HG02885 (cell line): ENCODE data around the gene DDX19B.
"Not testable (repeated sequence)": the region's sequence is repeated elsewhere in the genome, so short reads cannot be mapped to it uniquely, and the experiment has no call there.

ENCODE experiments used
- ATAC-seq: cut with Tn5 transposase; IDR thresholded peaks from one replicate; pipeline ENCODE4 v1.9.1; 2021; ENCODE audit warnings: mild to moderate bottlenecking; ENCODE audit not compliant: unreplicated experiment, poor library complexity

The DDX19B gene

DNA sequence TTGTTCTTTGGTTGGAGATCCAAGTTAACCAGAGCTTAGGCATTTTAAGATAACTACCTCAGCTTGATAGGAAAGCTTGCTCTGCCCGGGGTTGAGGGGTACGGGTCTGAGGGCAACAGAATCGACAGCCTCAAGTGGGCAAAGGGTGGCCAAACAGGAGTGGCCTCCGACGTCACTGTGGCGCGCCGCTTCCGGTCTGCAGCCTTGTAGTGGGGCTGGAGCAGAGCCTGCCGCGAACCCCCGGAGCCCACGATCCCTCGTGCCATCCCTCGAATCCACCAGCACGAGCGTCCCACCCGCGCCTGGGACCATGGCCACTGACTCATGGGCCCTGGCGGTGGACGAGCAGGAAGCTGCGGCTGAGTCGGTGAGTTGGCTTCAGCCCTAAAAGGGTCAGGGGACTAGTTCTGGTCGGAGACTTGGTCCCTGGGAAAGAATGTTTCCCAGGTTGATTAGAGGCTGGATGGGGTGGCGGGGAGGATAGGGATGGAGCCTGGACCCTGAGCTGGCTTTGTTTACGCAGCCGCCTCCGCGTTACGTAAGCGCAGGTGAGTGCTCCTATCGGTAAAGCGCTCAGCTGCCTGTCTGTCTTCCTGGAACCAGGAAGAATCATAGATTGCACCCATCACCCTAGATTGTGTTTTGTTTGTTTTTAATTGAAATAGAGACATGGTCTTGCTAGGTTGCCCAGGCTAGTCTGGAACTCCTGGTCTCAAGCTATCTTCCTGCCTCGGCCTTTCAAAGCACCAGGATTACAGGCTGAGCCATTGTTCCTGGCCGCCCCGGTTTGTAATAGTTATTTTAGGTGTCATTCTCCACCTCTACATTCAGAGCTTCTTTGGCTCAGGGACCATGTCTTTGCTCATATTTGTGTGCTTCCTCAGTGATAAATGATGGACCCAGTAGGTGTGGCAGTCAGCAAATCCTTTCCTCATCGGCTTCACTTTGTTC, at the start of gene DDX19B:
Gene DDX19B, plus strand, starts transcription at position 199 of the 951 bp plus-strand sequence. Its CDS starts 112 bp downstream, at position 311.
- peak; percentile 81 for ATAC-seq

DNA sequence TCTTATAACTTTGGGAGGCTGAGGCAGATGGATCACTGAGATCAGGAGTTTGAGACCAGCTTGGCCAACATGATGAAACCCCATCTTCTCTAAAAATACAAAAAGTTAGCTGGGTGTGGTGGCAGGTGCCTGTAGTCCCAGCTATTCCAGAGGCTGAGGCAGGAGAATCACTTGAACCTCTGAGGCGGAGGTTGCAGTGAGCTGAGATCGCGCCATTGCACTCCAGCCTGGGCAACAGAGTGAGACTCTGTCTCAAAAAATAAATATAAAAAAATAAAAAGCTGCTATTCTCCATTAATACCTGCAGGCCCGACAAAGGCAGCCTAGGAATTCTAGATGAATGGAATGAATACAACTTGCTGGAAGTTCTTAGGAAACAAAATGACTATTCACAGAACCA, 49.3 kb upstream of the DDX19B start:
- ATAC-seq, result not testable (repeated sequence)

DNA sequence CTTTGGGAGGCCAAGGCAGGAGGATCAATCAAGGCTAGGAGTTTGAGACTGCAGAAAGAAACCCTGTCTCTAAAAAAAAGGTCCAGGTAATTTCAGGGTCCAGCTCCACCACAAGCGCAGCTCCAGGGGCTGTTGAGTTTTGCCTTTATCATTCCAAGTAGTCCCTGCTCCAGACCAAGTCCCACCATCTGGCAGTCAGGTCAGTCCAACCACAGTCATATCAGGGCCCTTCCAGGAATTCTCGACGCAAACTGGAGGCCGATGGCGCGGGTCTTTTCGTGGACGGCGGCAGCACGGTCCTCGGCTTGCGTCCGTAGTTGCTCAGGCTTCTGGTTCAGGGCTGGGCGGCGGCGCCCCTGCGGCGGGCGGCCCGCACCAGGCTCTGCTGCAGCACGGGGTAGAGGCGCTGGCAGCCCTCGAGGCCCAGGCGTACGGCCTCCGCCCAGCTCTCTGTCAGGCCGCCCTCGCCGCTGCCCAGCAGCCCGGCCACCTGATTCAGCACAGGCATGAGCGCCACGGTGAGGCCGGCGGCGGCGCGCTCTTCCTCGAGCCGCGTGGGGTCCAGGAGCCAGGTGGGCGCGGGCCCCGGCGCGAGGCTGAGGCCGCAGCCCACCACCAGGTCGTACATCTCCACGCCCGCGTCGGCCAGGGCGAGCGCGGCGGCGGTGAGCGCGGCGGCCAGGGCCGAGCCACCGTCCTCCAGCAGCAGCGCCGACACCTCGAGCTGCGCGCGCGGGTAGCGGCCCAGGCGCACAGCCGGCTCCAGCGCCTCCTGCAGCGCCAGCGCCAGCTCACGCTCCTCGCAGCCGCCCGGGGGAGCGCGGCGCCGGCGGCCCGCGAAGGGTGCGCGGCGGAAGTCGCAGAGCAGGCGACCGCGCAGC, 48.0 kb upstream of the DDX19B start:
- ATAC-seq, result peak; percentile 42

DNA sequence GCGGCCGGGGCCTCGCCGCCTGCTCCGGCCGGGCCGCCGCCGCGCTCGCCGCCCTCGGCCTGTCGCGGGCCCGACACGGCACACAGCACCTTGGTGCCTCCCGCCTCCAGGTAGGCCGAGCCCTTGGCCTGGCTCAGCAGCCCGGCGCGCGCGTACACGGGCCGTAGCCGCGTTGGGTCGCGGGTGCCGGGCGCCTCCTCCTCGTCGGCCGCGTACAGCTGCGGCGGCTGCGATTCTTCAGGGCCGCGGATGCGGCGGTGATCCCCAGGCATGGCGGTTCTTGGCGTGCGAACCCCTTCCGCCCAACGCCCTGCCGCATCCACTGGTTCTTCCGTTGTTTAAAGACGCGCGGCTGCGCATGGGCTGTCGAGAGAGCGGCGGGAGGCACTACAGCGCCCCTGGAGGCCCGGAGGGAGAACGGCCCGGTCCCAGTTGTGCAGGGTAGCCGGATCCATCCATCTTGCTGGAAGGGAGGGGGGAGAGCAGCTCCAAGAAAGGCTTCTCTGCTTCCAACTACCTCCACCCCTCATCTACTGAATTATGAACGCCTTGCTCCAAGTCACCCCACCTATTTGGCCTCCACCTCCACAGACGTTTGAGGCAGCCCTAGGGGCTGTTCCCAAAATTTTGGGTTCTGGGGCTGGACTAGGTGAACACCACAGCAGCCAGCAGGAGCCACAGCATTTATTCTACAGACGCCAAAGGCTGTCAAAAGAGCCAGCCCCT, 47.2 kb upstream of the DDX19B start, which contains the start of gene EXOSC6:
Gene EXOSC6, minus strand, starts transcription at position 312 of the 726 bp plus-strand sequence. Its CDS starts 40 bp downstream, at position 272.
- peak; percentile 90 for ATAC-seq

DNA sequence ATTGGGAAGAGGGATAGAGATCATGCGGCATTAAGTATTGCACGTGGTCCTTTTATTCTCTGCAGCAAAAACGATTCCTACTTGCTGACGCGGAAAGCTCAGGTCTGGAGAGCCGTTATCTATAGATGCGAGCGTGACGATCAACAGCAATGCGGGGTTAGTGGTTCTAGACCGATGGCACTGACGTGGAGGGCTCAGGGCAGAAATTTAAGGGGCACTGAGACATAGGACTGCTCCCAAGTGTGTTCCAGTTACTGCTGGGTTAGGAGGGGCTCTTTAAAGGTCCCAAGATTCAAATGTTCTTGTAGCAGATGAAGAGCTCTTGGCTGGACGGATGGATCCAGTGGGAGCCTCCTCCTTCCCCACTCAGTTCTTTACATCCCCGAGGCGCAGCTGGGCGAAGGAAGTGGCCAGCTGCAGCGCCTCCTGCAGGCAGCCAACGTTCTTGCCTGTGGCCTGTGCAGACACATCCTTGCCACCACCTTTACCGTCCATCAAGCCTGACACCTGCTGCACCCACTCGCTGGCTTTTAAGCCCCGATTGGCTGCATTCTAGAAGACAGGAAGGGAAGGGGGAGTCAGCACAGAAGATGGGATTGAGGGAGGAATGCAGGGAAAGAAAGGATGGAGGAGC, 46.5 kb upstream of the DDX19B start:
- no peak for ATAC-seq

DNA sequence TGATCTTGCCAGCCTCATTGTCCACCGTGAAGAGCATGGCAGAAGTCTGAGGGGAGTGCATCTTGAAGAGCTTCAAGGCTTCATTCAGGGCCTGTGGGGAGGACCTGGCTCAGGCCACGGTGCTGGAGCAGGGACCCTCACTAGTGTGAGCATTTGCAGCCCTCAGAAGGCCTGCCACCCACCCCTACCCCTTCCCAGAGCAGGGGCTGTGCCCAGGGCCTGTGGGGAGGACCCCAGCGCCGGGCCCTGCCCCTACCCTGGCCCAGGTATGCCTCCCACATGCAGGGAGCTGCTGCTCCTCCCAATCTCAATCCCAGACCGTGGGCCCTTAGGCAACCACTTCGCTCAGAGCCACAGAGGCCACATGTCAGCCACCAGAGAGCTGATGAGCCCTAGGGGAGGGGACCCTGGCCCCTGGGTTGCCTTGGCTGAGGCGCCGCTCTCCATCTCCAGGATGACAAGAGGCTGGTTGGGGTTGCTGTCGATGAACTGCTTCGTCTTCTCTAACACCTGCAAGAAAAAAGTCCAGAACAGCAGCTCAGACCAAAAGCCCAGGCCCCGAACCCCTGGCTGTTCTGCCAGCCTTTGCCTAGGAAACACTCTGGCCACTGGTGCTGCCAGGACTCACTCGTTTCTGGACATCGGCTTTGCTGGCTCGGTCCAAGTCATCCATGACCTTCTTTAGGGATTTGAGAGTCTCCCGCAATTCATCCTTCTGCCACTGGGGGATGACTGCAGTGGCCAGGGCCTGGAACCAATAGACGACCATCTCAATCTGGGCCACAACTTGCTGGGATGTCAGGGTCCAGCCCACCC, 45.5 kb upstream of the DDX19B start:
- no peak for ATAC-seq

DNA sequence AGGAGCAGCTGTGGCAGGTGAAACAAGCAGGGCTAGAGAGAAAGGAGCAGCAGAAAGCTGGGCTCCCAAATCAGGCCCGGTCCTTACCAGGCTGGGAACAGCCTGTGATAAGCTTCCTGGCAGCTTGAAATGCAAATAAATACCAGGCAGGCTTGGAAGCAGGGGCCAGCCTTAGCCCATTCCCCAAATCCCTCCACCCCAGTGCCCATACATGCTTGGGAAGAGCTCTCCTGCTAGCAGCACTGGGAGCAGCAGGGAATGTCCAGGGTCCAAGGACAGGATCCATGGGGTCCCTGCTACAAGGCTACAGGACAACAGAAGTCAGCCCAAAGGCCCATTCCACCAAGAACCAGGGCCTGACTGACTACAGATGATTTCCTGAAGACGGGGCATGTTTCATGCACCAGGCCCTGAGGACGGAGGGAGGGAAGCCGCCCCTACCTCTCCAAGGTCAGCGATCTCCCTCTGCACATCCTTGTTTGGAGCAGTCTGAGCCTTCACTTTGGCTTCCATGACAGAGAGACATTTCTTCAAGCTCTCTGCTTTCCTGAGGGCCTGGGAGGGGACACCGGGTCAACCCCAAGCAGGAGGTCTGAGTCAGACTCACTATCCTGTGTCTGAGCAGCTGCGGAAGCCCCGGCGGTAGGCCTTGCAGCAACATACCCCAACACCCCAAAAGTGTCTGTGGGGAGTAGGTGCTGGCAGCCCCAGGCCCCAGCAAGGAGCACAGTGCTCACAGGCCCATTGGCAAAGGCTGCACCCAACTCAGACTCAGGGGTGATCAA, 44.6 kb upstream of the DDX19B start:
- ATAC-seq, result no peak

DNA sequence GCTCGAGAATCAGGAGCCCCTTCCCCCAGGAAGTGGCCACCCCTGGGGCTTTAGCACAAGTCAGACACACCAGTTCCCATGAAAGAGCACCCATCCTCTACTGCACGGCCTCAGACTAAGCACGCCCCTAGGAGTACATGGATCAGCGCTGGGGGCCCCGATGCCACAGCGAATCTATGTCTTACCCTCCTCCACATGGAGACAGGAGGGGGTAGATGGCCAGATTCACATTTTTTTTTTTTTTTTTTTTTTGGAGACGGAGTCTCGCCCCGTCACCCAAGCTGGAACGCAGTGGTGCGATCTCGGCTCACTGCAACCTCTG, 44.1 kb upstream of the DDX19B start:
- ATAC-seq, result no peak

DNA sequence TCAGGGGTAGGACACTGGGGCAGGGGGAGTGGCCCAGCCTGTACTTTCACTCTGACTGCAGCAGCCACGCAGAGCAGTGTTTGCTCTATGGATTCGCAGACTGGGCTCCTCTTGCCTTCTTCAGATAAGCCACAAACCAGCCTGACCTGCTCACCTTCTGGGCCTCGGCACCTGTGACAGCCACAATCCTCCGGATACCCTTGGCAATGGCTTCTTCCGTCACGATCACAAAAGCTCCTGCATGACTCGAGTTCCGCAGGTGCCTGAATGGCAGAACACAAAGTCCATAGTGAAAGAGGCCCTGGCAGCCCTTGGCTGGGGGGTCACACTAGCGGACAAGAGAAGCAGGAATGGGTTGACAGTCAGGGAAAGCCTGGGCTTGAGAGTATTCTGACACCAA, 43.4 kb upstream of the DDX19B start:
- no peak for ATAC-seq

DNA sequence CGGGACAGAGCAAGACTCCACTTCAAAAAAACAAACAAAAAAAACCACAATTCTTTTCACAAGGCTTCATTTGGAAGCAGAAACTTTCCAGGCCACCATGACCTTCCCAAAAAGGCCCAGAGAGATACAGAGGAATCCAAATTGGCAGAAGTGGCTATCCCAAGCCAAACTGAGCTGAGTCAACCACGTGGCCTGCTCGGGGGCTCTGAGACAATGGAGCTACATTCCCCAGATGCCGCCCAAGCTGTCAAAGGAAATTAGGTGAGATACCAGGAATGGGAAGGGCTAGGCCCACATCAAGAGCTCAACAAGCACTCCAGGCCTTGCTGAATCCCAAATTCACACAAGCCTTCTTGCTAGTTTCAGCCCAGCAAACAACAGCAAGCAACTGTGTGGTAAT, 41.6 kb upstream of the DDX19B start:
- ATAC-seq, result no peak

DNA sequence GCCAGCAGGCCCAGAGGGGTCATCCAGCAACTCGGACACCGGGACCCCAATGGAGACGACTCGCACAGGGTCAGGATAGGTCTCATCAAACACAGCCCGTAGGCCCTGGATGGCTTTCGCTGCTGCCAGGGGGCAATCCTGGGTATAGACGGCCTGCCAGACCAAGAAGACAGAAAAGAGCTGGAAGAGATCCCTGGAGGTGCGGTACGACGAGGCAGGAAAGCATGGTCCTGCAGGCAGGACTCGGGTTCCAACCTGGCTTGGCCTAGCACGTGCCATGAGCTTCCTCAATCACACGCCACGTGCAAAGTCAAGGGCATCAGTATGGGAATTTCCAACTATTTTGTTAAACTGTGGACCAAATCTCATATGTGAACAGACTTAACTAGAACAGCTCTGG, 40.9 kb upstream of the DDX19B start:
- ATAC-seq, result no peak

DNA sequence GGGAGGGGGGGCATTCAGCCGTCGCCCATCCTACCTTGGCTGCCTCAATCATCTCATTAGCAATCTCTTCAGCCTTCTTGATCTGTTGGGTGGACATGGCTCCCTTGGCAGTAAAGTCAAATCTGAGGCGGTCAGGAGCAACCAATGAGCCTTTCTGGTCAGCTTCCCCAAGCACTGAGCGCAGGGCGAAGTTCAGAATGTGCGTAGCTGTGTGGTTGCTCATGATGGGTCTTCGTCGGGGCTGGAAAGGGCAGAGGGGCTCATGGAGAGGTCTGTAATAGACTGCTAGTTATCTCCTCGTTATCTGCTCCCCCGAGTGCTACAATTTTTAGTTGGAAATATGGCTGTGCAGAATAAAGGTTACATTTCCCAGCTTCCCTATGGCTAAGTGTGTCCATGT, 40.0 kb upstream of the DDX19B start:
- ATAC-seq, result no peak

DNA sequence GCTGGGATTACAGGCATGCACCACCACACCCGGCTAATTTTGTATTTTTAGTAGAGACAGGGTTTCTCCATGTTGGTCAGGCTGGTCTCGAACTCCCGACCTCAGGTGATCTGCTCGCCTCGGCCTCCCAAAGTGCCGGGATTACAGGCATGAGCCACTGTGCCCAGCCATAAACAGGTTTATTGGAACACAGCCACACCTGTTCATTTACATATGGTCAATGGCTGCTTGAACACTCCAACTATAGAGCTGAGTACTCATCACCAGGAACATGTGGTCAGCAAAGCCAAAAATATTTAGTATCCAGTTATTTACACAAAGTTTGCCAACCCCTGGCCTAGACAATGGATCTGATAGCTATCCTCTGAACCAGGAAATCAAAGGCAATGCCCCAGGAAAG, 39.1 kb upstream of the DDX19B start:
- not testable (repeated sequence) for ATAC-seq

DNA sequence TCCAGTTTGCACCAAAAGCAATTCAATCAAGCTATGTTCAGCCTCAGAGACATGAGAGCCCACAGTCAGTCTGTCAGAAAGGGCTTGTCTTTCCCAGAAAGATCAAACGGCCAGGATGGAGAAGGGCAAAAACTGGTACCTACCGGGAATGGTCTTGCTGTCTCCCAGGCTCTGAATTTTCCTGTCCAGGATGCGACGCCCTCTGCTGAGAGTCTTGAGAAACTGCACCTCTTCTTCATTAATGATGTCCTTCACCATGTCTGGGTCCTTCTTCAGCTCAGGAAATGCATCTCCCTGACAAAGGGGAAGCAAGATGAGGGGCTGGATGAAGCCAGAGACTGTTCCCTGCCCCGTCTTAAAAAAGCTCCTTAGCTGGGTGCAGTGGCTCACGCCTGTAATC, 31.5 kb upstream of the DDX19B start:
- ATAC-seq, result no peak

DNA sequence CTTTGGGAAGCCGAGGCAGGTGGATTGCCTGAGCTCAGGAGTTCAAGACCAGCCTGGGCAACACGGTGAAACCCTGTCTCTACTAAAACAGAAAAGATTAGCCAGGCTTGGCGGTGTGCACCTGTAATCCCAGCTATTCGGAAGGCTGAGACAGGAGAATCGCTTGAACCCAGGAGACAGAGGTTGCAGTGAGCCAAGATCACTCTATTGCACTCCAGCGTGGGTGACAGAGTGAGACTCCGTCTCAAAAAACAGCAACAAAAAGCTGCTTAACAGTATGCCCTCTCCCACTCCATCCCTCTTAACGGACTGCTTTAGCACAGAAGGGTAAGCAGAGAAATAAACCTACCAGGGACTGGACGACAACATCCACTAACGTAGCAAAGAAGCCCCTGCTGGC, 31.1 kb upstream of the DDX19B start:
- ATAC-seq, result not testable (repeated sequence)

DNA sequence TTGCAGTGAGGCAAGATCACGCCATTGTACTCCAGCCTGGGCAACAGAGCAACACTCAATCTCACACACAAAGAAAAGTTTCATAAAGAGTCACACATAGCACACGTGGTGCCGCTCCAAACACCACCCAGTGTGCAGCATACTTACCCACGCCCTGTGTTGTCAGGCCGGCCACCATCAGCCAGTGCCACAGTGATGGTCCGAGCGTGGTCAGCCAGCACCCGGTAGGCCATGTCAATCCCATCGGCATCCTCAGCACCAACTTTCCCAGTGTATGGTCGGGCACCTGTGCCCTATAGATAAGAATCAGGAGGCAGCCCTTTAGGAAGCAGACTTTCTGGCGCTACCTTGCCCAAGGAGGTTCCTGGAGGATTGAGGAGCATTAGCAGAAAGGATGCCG, 29.5 kb upstream of the DDX19B start:
- ATAC-seq, result no peak

DNA sequence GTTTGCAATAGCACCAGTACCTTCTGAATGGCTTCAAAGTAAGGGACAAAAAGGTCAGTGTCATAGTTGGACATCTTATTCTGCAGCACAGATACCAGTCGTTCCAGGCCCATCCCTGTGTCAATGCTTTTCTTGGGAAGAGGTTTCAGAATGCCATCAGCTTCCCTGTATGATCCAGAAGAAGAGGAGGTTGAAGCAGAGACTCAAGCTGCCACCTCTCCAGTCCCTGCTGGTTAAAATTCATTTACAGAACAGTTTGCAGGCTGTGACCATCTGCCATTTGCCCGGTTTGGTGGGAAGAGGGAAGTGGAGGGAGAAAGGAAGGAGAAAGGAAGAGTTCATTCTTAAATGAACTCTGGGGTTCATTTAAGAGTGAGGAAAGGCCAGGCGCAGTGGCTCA, 28.8 kb upstream of the DDX19B start:
- ATAC-seq, result no peak

DNA sequence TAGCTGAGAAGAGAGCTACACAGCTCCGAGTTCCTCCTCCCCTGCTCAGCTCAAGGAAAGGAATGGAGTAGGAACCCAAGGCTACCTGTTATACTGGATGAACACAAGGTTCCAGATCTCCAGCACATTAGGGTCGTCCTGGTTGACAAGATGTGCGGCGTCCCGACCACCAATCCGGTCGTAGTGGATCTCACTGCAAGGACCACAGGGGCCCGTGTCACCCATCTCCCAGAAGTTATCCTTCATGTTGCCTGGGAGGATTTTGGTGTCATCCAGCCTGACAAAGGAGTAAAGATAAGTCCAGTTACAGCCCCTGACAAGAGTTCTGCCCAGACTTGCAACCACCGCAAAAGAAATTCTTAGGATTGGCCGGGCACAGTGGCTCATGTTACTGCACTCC, 27.3 kb upstream of the DDX19B start:
- no peak for ATAC-seq
